Measurements from ENCODE around the gene ACTN1.

Gene ACTN1

GRCh38 chr14:68940614-68941185 is 38.4 kb downstream of the ACTN1 start:
- TF ChIP-seq CTCF (IDR thresholded peaks at IDR 0.05; ENCODE audit: extremely low read depth, insufficient read depth, missing control alignments) = no peak
- DNase-seq (ENCODE audit: low spot score) = no peak
- in situ Hi-C loops (cut with MboI; ENCODE audit: low pct_unique_long_range_greater_than_20kb, low sequenced_read_pairs, unreplicated experiment) = no loop called here

DNA sequence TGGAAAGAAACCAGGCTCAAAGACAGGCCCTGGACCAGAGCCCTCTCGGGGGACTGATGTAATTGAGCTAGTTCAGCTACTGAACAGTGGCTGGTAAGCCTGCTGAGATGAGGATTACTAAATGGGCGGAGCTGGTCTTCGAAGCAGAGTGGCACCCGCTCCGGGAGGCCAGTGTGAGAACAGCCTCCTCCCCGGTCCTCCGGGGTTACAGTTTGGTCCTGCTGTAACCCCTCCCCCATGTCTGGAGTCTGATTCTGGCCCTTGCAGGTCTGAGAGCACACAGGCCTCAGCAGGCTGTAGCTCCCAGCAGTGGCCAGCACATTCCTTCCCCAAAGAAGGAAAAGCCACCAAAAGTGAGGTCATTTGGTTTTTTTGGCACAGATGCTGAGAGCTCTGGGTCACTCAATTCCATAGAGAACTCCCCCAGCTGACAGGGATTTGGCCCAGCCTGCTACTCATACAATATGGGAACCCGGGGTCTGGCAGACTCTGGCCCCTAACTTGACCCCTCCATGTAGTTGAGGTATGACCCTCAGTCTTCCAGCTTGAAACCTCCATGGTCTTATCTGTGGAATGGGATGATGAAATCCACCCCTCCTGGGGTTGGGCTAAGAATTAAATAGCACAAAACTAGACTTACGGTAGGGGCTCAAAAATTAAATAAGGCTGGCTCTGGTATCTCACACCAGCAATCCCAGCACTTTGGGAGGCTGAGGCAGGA is 39.0 kb downstream of the ACTN1 start:
- no peak for DNase-seq (ENCODE audit: low spot score)
- in situ Hi-C loops (cut with MboI; ENCODE audit: low pct_unique_long_range_greater_than_20kb, low sequenced_read_pairs, unreplicated experiment) = no loop called here
- no peak for TF ChIP-seq CTCF (IDR thresholded peaks at IDR 0.05; ENCODE audit: extremely low read depth, insufficient read depth, missing control alignments)

GRCh38 chr14:68939181-68939892 is 39.8 kb downstream of the ACTN1 start:
- TF ChIP-seq CTCF (IDR thresholded peaks at IDR 0.05; ENCODE audit: extremely low read depth, insufficient read depth, missing control alignments) = no peak
- no peak for DNase-seq (ENCODE audit: low spot score)
- in situ Hi-C loops (cut with MboI; ENCODE audit: low pct_unique_long_range_greater_than_20kb, low sequenced_read_pairs, unreplicated experiment) = no loop called here

- no peak for DNase-seq (ENCODE audit: low spot score)
- TF ChIP-seq CTCF (IDR thresholded peaks at IDR 0.05; ENCODE audit: extremely low read depth, insufficient read depth, missing control alignments) = no peak
- in situ Hi-C loops (cut with MboI; ENCODE audit: low pct_unique_long_range_greater_than_20kb, low sequenced_read_pairs, unreplicated experiment) = no loop called here
Observed at GRCh38 chr14:68938271-68939150, 40.6 kb downstream of the ACTN1 start.

DNA sequence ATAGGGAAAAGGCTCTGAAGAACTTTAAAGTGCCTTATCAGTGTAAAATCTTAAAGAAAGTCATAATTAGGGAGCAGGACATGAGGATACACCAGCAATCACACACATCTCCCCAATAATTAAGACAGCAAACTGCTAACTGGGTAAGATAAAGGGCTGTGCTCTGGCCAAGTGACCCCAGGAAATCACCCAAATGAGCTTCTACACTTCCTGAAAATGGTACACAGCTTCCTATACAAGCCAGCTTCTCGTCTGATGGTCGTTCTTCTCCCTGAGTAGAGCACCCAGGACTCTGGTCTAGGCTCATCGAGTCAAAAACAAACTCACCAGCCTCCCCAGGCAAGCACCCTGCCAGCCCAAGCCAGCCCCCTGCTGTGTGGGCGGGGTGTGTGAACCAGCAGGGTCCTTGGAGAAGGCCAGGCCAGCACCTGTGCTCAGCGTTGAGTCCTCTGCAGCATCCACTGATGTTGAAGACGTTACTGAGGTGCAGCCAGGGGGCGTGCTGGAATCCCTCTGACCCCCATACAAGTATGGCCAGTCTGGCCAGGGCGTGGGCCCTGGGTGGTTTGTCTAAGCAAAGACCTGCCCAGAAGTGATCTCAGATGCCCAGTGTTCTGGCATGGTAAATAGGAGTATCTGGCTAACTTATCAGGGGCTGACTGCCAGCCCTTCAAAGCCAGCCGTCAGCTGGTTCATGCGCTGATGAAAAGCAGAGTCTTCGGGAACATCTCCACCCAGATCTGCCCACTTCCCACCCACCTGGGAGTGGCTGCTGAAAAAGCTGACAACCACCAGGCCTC is 41.4 kb downstream of the ACTN1 start:
- in situ Hi-C loops (cut with MboI; ENCODE audit: low pct_unique_long_range_greater_than_20kb, low sequenced_read_pairs, unreplicated experiment) = no loop called here
- no peak for DNase-seq (ENCODE audit: low spot score)
- no peak for TF ChIP-seq CTCF (IDR thresholded peaks at IDR 0.05; ENCODE audit: extremely low read depth, insufficient read depth, missing control alignments)

Measured in GM13977 (cell line).